Measurements from ENCODE around the gene CATSPER3. TPM values are rescaled to one million over a fixed set of nuclear protein-coding genes. Genes with fewer than 3 reads are reported as not detected.

CATSPER3 gene
- total RNA-seq, 6 experiments from 2014 or later: 0.14 to 0.25 (median 0.19) TPM; not detected in 3

DNA sequence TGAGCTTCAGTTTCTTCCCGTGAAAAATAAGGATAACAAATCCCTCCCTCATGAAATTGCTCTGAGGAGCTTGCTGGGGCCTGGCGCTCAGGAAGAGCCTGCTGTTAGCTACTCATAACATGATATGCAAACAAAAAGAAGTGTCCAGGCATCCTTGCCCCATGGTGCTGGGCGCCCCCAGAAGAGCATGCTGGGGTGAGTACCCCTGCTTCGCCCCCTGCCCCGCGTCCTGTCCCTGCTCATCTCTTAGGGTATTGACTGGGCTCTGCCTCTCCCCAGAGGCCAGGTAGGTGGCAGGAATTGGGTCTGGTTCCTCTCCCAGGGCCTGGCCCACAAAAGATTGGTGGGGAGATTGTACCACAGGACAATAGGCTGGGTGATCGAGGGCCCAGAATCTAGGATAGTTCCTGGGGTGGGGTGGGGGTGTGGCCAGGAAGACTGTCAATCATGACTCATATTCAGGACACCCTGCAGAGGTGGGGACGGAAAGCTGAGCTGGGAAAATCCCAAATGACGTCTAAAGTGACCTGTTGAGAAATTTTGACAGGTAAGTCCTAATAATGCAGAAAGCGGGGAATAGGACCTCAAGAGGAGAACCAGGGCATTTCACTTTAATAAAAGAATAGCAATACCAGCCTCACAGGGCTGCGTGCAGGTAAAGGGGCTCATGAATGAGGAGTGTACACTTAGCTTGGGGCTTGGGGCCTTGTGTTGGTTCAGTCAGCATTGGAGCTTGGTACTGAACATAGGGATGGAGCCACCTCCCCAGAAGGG is 57.4 kb downstream of the CATSPER3 start:
- H3K4me3 Mint-ChIP-seq: no peak overlapping the region
- TF ChIP-seq, protein P1, sequence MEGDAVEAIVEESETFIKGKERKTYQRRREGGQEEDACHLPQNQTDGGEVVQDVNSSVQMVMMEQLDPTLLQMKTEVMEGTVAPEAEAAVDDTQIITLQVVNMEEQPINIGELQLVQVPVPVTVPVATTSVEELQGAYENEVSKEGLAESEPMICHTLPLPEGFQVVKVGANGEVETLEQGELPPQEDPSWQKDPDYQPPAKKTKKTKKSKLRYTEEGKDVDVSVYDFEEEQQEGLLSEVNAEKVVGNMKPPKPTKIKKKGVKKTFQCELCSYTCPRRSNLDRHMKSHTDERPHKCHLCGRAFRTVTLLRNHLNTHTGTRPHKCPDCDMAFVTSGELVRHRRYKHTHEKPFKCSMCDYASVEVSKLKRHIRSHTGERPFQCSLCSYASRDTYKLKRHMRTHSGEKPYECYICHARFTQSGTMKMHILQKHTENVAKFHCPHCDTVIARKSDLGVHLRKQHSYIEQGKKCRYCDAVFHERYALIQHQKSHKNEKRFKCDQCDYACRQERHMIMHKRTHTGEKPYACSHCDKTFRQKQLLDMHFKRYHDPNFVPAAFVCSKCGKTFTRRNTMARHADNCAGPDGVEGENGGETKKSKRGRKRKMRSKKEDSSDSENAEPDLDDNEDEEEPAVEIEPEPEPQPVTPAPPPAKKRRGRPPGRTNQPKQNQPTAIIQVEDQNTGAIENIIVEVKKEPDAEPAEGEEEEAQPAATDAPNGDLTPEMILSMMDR (IDR thresholded peaks at IDR 0.05): no peak
- no peak overlapping the region for H3K27ac Mint-ChIP-seq
- H3K36me3 Mint-ChIP-seq (ENCODE audit: low read depth): peaks cover 12% of the 10 kb centered on the region
- H3K27me3 Mint-ChIP-seq (ENCODE audit: insufficient read depth): peaks cover 2% of the 10 kb centered on the region; the same call in 1 of the 2 replicates
- no peak for DNase-seq
- H3K9me3 Mint-ChIP-seq: no peaks in the 10 kb centered on the region; the same call in 1 of the 2 replicates
- H3K4me1 Mint-ChIP-seq (ENCODE audit: low read depth): peaks cover 12% of the 10 kb centered on the region; the same call in 1 of the 2 replicates

DNA sequence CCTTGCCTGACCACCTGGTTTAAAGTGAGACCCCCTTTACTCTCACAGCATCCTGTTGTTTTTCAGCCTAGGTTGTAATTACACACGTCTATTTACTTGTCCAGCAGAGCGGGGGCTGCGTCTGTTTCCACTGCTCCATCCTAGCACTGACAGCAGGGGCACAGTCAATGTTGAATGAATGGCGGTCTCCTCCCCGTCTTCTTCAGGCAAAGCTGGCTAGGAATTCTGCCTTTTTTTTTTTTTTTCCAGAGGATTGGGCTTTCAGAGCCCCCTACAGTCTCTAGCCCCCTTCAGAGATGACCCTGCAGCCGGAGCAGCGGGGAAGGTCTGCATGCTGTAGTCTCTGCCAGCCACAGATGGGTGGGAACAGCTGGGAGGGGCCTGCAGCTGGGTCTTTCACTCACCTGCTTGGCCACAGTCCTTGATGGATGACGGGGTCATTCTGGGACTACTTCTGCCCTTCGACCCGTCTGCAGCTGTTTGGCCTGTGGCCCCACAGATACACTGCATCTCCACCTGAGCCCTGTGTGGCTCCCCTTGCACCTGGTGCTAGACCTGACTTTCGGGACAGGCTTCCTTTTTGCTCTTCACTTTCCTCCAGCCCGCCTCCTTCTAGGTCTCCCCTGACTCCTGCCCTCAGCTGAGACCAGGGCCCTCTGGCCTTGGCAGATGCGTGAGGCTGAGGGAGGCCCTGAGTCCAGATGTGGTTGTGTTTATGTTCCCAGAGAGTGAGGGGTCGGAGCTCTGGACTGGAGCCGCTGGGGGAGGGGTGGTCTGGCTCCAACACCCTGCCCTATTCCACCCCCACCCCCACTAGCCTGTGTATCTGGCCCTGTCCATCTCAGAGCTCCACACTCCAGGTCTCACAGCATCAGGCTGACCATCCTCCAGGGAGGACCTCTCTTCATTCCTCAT is 58.3 kb downstream of the CATSPER3 start:
- H3K36me3 Mint-ChIP-seq (ENCODE audit: low read depth): peaks cover 12% of the 10 kb centered on the region
- TF ChIP-seq, protein P1 (IDR thresholded peaks at IDR 0.05): no peak
- no peaks in the 10 kb centered on the region; the same call in 1 of the 2 replicates for H3K9me3 Mint-ChIP-seq
- DNase-seq: no peak
- no peak overlapping the region for H3K27ac Mint-ChIP-seq
- H3K4me3 Mint-ChIP-seq: no peak overlapping the region
- H3K4me1 Mint-ChIP-seq (ENCODE audit: low read depth): peaks cover 9% of the 10 kb centered on the region; the same call in 1 of the 2 replicates
- H3K27me3 Mint-ChIP-seq (ENCODE audit: insufficient read depth): no peaks in the 10 kb centered on the region; the same call in 1 of the 2 replicates

DNA sequence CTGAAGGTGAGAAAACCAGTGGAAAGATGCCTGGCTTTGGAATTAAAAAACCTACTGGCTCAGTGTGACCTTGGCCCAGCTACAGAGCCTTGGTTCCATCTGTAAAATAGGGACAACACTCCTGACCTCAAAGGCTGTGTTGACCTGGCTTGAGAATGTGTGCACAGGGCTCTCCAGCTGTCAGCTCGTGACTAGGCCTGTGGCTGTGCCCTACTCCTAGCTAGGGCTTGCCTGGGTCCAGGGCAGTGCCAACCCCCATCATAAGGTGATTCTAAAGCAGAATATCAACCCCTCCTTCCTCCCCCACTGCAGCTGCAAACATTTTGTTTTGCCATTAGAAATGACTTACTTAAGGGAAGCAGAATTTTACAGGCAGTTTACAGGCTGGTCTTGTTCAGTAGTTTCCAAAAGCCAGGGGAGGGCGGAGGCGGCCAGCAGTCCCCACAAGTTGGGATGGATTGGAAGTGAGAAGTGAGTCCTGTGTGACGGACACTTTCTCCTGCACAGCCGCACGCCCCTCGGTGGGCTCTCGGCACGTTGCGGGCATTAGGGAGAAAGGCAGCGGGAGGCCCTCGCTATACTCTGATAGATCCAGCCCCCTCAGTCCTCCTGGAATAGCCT is 59.0 kb downstream of the CATSPER3 start:
- TF ChIP-seq, protein P1 (IDR thresholded peaks at IDR 0.05): no peak
- DNase-seq: no peak
- H3K4me1 Mint-ChIP-seq (ENCODE audit: low read depth): peaks cover 8% of the 10 kb centered on the region
- H3K36me3 Mint-ChIP-seq (ENCODE audit: low read depth): peaks cover 12% of the 10 kb centered on the region
- H3K27me3 Mint-ChIP-seq (ENCODE audit: insufficient read depth): no peaks in the 10 kb centered on the region; the same call in 1 of the 2 replicates
- H3K4me3 Mint-ChIP-seq: no peak overlapping the region
- H3K27ac Mint-ChIP-seq: no peak overlapping the region
- no peaks in the 10 kb centered on the region; the same call in 1 of the 2 replicates for H3K9me3 Mint-ChIP-seq

DNA sequence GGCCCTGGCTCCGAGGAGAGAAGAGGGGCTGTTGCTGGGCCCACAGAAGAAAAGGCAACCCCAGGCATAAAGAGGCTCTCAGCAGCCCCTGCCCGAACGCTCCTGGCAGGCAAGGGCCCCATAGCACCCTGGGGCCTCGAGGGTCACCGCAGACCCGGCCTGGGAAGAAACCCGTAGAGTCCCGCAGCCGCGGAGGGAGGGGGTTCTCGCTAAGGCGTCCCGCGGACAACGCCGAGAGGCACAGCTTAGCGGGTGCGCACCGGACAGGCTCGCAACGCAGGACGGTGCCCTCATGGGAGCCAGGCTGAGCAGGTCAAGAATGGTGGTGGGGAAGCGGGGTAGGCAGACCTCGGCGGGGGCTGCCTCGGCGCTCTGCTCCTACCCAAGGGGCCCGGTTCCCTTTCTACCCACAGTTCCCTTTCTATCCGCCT is 59.6 kb downstream of the CATSPER3 start:
- Mint-ChIP-seq H3K27ac (no peak overlapping the region), H3K27me3 (ENCODE audit: insufficient read depth) (no peaks in the 10 kb centered on the region; the same call in 1 of the 2 replicates), H3K36me3 (ENCODE audit: low read depth) (peaks cover 12% of the 10 kb centered on the region), H3K4me1 (ENCODE audit: low read depth) (peaks cover 13% of the 10 kb centered on the region), H3K4me3 (no peak overlapping the region), H3K9me3 (no peaks in the 10 kb centered on the region; the same call in 1 of the 2 replicates)
- no peak for DNase-seq
- TF ChIP-seq, protein P1 (IDR thresholded peaks at IDR 0.05): no peak
